DND-41 (cell line): Measurements from ENCODE around the gene AFF3.

Experiments used
- CTCF ChIP-seq: IDR thresholded peaks from 2 replicates; pipeline ENCODE4 v1.5.1; 2012; ENCODE audit warnings: borderline replicate concordance, low read length, moderate library complexity, mild to moderate bottlenecking; ENCODE audit not compliant: poor library complexity, severe bottlenecking; ENCODE audit errors: extremely low read depth
- EZH2 ChIP-seq: IDR thresholded peaks from 3 replicates; pipeline ENCODE4 v1.6.1; 2012; ENCODE audit warnings: borderline replicate concordance, low read depth, mild to moderate bottlenecking, moderate library complexity, low read length, inconsistent platforms; ENCODE audit not compliant: severe bottlenecking

DNA sequence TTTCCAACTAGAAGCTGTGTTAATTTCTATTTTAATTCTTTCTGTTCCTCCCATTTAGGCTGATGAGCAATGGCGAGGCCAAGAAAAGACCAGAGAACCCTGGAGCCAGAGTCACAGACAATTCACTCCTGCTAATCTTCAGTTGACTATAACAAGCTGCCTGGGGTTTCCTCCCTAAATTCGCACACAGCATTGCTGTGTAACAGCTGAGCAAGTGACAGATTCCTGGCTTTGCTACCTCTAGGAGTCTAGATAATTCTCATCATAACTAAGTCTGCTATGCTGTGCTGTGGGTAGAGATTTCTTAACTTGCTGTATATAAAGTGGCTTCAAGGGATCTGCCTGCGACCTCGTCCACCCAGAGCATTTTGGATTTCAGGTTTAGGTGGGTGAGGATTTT, 521.3 kb downstream of the AFF3 start:
- no peak for TF ChIP-seq CTCF
- TF ChIP-seq EZH2, result no peak
